Lower leg skin (tissue), 3 donors: ENCODE data around the gene ADAM8.
"Not testable (repeated sequence)": the region's sequence is repeated elsewhere in the genome, so short reads cannot be mapped to it uniquely, and the experiment has no call there.

Experiments
- POLR2A ChIP-seq, 2 donors: fragments of 450-650 bp; IDR thresholded peaks; one replicate each; pipeline ENCODE4 v1.6.1; 2016 to 2017; ENCODE audit warnings: antibody characterized with exemption in 2 of 2, mild to moderate bottlenecking in 1 of 2, moderate library complexity in 1 of 2
- TF ChIP-seq, protein P1 (sequence below), 3 donors: fragments of 450-650 bp; IDR thresholded peaks; one replicate each; pipeline ENCODE4 v1.5.1; 2016; ENCODE audit warnings: antibody characterized with exemption in 3 of 3, mild to moderate bottlenecking in 3 of 3, moderate library complexity in 2 of 3

DNA sequence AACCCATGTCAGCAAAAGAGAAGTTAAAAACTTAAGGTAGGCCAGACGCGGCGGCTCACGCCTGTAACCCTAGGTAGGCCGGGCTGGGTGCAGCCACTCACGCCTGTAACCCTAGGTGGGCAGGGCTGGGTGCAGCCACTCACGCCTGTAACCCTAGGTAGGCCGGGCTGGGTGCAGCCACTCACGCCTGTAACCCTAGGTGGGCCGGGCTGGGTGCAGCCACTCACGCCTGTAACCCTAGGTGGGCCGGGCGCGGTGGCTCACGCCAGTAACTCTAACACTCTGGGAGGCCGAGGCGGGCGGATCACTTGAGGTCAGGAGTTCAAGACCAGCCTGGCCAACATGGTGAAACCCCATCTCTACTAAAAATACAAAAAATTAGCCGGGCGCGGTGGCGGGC is 54.9 kb downstream of the ADAM8 start:
- not testable (repeated sequence) for TF ChIP-seq POLR2A (IDR thresholded peaks at IDR 0.05)
- TF ChIP-seq, protein P1, sequence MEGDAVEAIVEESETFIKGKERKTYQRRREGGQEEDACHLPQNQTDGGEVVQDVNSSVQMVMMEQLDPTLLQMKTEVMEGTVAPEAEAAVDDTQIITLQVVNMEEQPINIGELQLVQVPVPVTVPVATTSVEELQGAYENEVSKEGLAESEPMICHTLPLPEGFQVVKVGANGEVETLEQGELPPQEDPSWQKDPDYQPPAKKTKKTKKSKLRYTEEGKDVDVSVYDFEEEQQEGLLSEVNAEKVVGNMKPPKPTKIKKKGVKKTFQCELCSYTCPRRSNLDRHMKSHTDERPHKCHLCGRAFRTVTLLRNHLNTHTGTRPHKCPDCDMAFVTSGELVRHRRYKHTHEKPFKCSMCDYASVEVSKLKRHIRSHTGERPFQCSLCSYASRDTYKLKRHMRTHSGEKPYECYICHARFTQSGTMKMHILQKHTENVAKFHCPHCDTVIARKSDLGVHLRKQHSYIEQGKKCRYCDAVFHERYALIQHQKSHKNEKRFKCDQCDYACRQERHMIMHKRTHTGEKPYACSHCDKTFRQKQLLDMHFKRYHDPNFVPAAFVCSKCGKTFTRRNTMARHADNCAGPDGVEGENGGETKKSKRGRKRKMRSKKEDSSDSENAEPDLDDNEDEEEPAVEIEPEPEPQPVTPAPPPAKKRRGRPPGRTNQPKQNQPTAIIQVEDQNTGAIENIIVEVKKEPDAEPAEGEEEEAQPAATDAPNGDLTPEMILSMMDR (IDR thresholded peaks at IDR 0.05) = not testable (repeated sequence)
